ENCODE data around the gene GPR78.

The GPR78 gene

DNA sequence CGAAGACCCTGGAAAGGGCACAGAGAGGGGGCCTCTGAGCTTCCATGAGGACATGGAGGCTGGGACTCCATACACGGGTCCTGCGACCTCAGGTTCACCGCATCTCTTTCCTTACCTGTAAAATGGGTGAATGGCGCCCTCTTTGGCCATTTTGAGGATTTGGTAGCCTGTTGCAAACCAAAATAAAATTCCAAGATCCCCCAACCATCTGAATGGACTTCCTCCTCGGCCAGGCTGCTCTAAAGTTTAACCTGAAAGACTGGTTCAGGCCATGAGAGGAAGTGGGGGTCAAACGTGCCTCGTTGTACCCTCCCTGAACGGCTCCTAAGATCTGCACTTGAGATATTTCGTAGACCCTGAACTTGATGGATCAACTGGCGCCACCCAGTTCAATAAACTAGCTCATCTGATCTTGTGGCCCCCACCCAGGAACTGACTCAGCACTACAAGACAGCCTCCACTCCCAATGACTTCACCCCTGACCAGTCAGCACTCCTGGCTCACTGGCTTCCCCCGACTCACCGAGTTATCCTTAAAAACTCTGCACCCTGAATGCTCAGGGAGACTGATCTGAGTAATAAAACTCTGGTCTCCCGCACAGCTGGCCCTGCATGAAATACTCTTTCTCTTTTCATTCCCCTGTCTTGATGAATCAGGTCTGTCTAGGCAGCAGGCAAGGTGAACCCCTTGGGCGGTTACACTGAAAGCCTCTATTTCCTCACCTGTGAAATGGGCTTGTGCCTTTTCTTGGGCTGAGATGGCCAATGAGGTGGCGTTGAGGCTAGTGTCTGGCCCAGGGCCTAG, 32.9 kb upstream of the GPR78 start:
- DNase-seq: no peak

DNA sequence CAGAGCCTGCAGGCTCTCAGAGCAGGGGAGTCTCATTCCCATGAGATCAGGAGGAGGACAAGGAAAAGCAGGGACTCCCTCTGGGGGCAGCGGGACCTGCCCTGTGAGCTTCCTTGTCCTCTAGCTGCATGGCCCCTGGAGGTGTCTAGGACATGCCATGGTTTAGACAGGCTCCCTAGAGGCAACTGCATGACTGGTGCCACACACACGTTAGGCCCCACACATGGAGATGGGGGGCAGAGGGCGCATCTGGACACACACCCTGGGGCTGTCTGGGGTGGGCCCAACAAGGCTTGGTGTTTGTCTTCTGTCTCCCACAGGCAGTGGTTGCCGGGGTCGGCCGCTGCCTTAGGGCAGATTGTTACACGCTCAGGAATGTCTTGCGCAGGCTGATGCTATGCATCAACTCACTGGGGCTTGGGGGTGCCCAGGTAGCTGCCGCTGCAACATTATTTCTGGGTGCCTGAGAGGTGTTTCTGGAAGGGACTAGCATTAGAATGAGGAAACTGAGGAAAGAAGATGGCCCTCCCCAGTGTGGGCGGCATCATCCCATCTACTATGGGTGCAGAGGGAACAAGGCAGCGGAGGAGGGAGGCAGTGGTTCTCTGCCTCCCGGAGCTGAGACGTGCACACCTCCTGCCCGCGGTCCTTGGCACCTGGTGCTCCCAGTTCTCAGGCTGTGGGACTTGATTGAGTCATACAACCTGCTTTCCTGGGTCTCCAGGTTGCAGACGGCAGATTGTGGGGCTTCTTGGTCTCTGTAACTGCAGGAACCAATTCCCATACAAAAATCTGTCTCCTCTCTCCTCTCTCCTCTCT, 32.1 kb upstream of the GPR78 start:
- DNase-seq: no peak

DNA sequence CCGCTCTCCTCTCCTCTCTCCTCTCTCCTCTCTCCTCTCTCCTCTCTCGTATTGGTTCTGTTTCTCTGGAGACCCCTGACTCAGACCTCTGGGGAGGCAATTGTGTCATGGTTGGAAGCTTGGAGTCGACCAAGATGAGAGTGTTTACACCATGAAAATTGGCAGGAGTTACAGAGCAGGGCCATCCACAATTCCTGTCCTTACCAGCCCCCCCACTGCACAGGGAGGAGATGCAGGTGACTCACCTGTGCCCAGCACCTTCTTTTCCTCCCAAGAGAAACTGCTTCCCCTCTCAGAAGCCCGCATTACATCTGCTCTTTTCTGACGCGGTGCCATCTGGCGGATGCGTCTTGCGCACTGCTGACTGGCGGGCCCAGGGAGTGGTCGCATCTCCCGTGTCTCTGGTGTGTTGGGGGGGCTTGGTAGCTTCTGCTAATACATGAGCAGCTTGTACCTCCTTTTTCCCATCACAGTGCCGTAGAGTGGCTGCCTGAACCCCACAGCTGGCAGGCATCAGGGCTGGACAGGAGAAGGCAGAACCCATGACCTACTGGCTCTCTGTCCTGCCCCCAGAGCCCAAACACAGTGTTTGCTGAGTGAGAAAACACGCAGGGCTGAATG, 31.4 kb upstream of the GPR78 start:
- no peak for DNase-seq

DNA sequence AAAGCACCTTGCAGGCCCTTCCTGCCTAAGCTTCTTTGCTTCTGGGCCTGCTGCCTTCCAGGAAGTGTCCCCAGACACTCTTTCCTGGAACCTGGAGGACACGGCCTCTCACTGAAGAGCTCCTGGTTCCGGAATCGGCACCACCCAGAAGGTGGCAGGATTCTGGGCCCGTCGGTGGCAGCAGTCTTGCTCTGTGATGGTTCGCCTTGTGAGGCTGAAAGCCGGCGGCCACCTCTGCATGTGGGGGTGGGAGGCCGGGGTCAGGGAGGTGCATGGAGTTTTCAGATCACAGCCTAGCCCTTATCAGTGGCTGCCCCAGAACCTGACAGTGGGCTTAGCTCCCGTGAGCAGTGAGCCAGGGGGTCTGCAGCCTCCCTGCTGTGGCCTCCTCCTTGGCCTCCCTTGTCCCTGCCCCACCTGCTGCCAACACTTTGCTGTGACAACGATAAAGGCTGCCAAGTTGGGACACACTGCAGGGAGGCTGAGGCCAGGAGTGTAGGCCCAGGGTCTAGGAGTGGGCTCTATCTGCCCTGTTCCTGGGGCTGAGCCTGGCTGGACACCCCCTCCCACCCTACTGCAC, 30.8 kb upstream of the GPR78 start:
- DNase-seq: no peak

DNA sequence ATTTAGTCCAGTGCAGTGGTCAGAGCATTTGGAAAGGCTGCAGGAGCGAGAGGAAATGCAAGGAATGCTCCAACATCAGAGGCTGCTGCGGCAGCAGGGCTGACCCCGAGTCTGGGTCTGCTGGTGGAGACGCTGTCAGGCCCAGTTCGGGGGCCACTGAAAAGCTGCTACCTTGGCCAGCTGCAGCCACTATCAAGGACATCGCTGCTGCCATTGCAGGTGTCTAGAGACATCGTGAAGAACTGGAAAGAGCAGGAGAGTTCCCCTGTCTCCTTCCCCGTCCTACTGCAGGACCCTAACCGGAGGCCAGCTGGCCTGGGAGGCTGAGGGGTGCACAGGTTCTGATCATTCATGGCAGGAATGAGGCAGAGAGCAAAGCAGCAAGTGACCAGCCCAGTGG, 29.5 kb upstream of the GPR78 start:
- no peak for DNase-seq

DNA sequence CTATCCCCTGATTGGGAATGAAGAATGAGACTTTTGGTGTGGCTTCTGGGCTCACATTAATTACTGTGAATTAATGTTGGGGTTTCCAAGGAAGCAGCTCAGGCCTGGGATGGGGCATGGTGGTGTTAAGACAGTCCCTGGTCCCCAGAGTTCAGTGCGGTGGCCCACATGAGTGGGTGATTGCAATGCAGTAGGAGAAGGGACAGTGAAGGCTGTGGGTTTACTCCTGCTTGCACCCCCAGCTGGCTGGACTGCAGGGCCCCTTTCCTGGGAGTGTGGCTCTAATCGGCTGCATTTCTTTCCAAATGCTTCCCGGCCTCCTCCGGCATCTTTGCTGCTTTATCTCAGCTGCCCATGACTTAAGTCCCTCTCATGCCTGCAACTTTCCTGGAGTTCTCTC, 28.2 kb upstream of the GPR78 start:
- DNase-seq: no peak

DNA sequence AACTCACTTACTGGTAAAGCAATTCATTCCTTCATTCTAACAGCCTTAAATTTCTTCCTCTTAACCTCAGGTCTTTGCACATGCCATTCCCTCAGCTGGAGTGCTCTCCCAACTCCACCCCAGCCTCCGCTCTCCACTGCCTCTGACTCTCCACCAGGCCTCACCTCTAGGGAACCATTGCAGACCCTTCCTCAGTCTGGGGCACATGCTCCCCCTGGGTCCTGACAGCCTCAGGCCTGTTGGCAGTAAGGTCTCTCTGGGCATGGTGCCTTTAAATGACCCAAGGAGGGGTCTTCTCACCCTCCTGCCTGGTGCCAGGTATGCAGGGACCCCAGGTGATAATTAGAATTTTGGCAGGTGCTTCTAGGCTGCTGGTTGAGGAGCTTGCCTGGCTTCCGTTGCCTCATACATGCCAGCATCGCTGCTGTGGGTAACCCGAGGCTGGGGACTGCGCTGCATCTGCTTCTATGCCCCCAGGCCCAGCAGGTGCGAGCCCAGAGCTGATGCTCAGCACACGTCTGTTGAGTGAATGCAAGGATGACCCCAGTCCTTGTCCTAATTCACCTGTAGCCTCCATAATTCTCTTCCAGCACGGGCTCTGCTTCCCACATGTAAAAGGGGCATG, 27.5 kb upstream of the GPR78 start:
- no peak for DNase-seq

DNA sequence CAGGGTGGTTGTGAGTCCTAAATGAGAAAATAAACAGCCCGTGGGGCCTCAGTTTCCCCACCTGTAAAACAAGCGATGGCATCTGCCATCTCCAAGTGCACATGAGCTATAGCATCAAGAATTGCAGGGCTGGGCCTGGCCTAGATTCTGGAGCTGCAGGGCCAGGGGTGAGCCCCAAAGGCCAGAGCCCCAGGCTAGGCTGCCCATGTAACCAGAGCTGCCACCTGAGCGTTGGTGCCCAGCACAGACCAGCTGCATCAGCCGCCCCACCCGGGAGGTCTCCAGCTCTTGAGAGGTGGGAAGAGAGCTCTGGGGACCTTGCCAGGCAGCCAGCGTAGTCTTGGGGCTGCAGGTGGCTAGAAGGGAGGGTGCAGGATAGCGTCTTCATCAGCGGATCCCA, 27.0 kb upstream of the GPR78 start:
- no peak for DNase-seq

DNA sequence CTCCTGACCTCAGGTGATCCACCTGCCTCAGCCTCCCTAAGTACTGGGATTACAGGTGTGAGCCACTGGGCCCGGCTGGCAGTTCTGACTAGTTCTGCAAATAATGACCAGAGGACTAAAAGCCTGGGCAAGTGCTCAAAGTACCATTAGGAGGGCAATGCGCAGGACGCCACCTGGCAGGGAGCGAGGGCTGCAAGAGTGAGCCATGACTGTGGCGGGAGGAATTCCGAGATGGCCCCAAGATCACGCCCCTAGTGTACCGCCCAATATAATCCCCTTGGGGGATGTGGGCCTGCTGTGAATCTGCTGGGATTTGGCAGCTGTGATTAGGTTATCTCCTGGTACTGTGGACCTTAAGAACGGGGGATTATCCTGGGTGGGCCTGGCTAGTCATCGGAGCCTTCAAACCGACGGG, 26.2 kb upstream of the GPR78 start:
- DNase-seq: no peak

DNA sequence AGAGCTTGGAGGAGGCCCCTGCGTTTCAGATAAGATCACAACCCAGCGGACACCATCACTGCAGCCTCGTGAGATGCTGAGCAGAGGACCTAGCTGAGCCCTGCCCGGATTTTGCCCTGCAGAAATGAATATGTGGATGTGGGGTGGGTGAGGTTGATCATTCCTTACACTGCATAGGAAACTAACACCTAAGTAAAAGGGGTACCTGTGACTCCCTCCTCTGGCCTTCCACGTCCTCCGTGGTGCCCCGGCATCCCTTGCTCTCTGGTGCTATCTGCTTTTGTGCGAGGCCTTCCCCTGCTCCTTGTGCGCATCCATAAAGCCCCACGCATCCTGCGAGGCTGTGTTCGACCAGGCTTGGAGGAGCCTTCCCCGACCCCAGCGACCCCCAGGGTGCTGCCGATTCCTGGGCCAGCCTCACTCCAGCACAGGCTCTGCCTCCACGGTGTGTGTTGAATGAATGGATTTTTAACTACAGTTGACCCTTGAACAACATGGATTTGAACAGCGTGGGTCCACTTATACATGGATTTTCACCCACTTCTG, 25.6 kb upstream of the GPR78 start:
- no peak for DNase-seq

DNA sequence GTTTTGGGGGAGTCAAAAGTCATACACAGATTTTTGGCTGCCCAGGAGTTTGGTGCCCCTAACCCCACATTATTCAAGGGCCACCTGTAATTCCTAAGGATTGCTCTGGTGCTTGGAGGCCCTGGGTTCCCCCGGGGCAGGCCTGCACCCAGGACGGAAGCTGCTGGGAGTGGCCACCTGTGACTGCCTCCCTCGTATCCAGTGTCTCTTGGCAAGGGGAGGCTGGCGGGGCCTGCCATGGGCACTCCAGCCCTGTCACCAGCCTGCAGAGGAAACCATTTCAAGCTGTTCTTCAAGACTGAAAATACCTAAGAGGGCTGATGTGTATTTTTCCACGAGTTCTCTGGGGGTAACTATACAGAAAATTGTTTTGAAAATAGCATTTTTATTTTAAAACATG, 24.5 kb upstream of the GPR78 start:
- no peak for DNase-seq

DNA sequence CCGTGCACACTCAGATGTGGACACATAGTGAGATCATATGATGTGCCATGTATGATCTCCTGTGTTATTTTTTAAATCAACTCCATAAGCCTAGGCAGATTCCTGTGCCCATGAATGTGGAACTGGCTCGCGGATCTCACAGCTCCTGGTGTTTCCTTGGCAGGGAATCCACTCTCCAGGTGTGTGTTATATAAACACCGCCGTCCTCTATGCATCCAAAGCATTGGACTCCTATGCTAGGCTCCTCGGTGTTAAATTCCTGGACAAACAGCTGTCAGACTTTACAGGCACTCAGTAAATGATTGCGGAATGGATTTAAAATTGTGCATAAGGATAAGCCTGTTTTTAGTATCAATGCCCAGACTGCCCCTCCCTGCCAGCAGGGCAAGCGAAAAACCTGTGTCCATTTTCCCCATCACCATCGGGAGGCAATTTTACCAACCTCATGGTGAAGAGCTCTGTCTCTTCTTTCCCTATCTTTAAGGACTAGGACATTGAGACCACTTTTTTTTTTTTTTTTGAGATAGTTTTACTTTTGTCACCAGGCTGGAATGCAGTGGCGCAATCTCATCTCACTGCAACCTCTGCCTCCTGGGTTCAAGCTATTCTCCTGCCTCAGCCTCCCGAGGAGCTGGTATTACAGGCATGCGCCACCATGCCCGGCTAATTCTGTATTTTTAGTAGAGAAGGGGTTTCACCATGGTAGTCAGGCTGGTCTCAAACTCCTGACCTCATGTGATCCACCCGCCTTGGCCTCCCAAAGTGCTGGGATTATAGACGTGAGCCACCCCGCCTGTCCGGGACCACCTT, 23.6 kb upstream of the GPR78 start:
- no peak for DNase-seq

DNA sequence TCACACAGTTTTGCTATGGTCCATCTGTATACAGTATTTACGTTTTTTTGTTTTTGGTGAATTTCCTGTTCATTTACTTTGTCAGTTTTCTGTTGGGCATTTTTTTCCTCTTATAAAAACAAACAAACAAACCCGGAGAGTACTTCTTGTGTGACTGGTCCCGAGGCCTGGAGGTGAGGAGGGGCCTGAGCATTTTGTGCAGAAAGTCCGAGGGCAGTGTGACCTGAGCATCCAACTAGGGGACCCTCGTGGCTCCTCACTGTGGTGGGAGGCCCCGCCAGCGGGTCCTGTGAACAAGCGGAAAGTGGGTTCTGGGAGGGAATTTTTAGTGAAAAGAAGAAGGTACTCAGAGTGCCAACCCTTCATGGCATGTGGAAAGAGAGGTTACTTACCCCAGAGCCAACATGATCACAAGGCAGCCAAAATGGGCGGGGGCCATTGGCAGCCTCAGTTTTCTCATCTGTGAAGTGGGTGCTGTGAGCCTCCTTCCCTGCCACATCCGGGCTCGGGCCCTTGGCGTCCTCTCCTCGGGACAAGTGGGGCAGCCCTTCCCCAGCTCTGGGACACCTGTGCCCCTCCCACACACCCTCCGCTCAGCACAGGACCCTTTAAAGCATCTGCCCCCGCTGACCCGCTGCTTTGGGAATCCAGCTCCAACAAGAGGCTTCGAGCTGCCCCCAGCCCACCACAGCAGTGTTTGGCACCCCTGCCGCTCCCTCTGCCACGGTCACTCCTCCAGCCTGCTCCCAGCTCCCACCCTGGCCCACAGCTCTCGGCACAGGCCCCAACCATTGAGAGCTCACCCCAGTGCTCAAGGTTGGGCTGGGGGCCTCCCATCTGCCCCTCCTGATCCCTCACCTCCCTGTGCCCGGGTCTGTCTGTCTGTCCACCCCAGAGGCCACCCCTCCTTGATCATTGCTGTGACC, 22.8 kb upstream of the GPR78 start:
- DNase-seq: no peak

DNA sequence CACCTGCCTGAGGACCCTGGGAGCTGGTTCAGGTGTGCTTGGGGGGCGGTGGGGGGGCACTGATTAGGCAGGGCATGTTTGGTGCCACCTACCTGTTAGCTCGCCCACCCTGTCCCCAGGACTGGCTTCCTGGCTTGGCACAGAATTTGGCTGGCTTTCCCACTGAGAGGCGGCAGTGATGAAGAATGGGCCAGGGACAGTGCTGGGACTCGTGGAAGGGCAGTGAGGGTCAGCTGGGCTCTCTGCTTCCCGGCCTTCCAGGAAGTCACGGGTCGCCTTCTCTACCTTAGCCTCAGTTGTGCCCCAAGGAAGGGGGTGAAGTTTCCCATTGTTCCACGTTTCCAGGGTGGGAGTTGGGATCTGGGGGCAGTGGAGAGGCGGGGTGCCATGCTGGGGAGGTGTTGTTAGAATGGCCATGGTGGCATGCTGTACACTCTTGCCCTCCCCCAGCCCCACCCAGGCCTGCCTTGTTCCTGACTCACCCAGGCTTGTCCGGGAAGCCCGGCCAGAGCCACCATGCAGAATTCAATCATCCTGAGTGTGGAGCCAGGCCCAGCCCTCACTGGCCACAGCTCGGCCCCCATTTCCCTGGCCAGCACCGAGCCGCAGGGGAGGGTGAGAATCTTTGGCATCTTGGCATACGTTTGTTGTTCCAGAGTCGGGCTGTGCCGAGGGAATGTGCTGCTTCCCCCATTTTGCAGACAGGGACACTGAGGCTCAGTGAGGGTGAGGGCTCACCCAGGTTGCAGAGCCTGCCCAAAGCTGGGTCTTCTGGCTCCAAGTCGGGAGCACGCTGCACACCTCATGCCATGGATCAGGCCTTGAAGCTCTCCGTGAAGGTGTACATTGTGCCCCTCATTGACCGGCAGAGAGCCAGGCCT, 21.9 kb upstream of the GPR78 start:
- DNase-seq: no peak

DNA sequence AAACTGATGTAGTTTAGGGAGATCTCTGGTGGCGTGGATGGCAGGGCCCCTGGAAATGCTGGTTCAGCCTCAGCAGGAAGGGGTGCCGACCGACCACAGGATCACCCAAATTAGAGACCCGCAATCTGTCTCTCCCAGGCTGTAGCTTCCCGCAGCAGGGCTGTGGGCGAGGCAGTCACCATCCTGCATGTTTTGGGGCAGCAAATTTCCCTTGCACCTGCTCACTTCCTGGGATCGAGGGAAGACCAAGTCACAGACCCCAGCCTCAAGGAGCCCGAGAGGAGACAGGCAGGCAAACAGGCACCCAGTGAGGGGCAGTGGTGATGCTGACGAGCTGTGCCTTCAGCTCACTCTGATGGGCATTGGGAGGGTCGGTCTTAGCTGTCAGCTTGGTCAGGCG, 21.2 kb upstream of the GPR78 start:
- DNase-seq: no peak

DNA sequence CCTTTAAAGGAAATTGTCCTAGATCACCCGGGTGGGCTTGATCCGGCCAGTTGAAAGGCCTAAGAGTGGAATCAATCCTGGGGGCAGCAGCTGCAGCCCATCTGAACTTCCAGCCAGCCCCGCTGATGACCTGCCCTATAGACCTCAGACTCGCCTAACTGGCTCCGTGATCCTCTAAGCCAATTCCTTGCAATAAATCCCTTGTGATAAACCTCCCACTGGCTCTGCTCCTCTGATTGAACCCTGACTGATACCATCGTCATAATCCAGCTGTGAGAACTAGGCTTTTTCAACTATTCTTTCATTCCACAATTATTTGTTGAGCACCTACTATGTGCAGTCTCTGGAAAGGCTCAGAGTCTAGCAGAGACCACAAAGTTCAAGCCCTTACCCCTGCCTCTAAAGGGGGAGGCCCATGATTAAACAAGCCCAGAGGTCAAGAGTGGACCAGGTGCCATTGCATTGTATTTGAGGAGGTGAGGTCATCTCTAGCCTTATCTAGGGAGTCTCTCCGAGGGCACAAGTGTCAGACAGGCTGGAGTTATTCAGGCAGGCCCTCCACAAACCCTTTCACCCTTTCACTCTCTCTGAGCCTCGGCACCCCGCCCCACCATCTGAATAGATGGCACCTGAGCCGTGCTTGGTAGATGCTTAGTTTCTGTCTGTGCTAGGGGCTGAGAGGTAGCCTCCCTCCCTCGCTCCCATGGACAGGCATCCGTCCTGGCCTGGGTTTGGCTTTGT, 20.5 kb upstream of the GPR78 start:
- DNase-seq: no peak

DNA sequence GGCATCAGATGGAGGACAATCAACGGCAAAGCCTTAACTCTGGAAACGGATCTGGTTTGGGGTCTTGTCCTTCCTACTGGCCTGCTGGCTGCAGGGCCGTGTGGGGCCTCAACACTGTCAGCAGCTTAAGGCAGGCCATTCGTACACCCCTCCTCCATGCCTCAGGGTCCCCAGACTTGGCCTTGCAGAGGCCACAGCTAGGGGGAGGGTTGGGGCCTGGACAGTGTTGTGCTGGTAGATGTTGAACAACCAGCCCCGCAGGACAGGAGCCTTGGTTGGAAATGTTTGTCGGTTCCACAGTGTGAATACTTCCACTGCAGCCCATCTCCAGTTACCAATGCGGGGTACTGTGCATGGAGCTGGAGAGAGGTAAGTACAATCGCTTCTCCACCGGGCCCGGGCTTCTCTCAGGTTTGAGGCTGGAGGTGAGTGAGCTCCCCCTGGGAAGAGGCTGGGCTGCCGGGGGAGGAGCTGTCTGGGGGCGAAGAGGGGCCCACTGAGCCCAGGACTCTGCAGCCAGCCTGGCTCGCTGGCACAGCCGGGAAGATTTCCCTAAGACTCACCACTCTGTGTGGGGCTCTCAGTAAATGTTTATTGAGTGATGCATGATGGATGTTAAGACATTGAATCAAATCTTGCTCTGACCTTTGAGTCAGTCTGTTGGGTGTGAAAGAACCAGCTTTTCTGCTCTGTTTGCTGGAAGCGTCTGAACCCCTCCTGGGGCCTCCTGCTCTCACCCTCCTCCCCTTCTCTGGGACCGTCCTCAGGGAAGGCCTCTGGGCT, 19.7 kb upstream of the GPR78 start:
- no peak for DNase-seq

DNA sequence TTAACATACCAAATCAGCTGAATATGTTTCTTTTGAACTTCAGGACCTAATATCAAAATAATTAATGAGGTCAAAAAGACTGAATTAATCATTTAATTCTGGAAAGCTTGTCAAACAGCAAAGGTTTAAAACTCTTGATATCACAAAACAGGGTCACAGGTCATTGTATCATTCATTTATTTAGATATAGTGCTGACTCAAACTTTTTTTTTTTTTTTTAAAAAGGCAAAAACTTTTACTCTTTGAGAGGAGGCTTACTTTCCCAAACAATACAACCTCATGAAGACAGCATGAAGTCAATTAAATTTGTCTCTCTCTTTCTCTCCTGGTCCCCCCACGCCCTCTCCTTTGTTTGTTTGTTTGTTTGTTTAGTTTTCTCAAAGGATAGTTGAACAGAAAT, 15.6 kb upstream of the GPR78 start:
- DNase-seq: no peak

Measured in effector CD8-positive, alpha-beta T cell (primary cell).